GM19025 (cell line): Measurements from ENCODE around the gene CENPU.

ENCODE experiments used
- ATAC-seq: cut with Tn5 transposase; IDR thresholded peaks from one replicate; pipeline ENCODE4 v1.9.1; 2021; ENCODE audit warnings: mild to moderate bottlenecking, low read depth, moderate library complexity; ENCODE audit not compliant: unreplicated experiment

CENPU gene

GRCh38 chr4:184713887-184714286, 20.0 kb downstream of the CENPU start:
- ATAC-seq, result no peak

DNA sequence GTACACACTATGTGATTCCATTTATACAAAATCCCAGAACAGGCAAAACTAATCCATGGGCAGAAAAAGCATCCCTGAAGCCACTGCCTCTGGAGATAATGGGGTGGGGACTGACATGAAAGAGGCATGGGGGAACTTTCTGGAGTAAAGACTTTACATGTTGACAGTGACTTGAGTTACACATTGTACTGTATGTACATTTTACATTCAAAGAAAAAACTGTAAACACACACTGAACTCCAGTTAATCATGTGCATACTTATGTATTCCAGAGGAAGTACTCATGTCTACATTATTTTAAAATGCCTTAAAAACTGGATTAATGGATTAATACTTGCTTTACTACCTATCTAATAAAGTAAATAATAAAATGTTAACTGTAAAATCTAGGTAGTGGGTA, 21.6 kb downstream of the CENPU start:
- no peak for ATAC-seq

GRCh38 chr4:184706453-184706852, 27.4 kb downstream of the CENPU start:
- ATAC-seq, result no peak

DNA sequence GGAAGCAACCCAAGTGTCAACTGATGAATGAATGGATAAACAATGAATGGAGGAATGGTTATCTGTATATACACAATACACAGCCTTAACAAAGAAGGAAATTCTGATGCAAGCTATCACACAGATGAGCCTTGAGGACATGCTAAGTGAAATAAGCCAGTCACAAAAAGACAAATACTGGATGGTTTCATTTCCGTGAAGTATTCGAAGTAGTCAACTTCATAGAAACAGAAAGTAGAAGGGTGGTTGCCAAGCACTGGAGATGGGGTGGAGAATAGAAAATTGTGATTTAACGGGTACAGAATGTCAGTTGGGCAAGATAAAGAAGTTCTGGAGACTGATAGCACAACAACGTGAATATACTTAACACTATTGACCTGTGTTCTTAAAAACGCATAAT, 28.2 kb downstream of the CENPU start:
- no peak for ATAC-seq

- ATAC-seq, result no peak
Measured at GRCh38 chr4:184702114-184702513, 31.8 kb downstream of the CENPU start.

- no peak for ATAC-seq
Measured at GRCh38 chr4:184699941-184700340, 34.0 kb downstream of the CENPU start.

- no peak for ATAC-seq
Measured at GRCh38 chr4:184697956-184698355, 35.9 kb downstream of the CENPU start.

GRCh38 chr4:184695178-184695896, 38.6 kb downstream of the CENPU start:
- no peak for ATAC-seq

DNA sequence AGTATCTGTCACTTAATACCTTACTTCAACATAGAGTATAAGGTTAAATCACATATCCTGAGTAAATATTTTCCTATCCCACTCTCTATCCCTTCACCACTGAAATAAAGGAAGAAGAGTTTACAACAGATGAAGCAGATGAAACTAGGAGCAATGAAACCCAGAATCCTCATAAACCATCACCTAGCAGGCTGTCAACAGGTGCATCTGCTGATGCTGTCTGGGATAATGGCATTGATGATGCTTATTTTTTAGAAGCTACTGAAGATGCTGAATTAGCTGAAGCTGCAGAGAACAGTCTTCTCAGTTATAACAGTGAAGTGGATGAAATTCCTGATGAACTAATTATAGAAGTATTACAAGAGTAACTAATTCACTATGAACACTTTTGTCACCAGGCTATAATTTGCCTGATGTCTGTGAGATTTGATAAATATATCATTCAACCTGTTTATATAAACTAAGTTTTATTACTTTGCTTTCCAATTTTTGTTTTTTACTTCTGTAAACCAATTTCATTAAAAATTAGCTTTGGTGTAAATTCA, 39.4 kb downstream of the CENPU start:
- no peak for ATAC-seq

DNA sequence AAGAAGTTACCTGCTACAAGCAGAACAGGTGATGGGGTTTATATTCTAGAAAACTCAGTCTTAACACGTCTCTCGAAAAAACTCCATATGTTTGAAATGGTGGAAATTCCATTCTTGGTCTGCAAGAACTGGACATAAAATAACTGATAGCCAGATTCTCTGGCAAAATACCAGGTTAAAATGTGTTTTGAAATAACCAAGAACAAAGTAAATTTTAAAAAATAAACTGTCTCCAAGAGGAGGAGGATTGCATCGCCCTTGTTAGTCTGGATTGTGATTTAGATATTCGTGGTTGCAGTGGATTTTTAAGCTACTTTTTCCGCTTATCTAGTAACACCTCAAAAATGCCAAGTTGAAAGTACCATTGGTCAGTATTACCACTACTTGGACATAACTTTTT, 40.8 kb downstream of the CENPU start:
- ATAC-seq, result no peak

- no peak for ATAC-seq
Measured at GRCh38 chr4:184689681-184690080, 44.2 kb downstream of the CENPU start.

DNA sequence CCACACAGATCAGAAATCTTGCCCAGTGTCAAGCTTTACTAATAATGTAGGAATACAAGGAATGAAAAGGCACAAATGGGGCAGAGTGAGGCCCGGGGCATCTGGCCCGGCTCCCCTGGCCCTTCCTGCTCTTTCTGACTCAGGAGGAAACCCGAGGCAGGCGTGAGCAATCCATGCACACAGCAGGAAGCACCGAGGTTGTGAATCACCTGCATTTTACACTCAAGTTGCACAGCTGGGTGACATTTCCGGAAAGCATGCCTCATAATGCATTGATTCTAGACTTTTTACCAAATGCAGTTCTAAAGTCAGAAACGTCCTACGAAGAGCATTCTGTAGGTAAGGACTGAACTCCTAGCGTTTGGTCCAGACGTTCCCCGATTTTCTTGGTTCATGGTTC, 45.4 kb downstream of the CENPU start:
- no peak for ATAC-seq

- ATAC-seq, result no peak
Measured at GRCh38 chr4:184688005-184688404, 45.9 kb downstream of the CENPU start.

DNA sequence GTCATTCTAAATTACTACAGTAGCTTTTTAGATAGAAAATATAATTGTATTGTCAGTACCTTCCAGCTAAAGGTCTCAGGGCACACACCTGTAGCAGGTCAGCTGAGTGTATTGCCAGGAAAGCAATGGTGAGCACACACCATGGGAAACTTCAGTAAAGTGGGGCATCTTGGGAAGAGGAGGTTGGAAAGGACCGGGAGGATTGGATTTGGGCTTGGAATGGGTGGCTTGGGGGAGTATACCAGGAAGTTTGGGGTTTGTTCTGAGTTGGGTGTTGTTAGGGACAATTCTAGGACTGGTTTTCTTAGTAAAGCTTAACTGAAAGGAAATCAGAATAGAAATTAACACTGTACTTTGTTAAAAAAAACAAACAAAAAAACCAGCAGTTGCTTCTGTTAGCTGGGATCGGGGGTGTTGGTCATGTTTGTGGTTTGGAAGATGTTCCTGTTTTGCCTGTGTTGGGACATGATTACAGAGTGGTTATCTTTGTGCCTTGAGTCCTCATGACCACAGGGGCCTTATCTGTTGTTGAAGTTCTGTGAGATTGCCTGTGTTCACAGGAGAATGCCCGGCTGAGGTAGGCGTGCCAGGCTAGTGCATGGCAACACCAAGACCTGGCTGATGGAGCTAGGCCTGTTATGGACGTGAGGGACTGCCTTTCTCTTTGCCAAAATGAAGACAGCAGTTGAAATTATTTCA, 49.3 kb downstream of the CENPU start:
- ATAC-seq, result no peak

DNA sequence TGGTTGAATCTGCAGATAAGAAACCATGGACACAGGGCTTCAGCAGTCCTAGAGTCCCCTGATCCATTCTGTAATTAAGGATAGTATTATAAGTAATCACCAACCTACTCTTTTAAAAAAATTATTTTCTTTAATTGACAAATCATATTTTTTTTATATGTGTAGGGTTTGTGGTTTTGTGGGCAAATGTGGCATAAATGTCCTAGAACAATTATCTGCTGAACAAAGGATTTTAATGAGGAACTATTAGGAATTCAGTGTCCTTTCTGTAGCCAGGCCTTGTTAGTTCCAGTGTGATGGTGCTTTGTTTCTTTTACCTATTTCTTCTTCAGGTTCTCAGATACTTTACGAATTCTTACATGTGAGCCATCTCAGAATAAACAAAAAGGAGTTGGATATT, 52.0 kb downstream of the CENPU start:
- no peak for ATAC-seq

- ATAC-seq, result no peak
Measured at GRCh38 chr4:184680698-184681097, 53.2 kb downstream of the CENPU start.

DNA sequence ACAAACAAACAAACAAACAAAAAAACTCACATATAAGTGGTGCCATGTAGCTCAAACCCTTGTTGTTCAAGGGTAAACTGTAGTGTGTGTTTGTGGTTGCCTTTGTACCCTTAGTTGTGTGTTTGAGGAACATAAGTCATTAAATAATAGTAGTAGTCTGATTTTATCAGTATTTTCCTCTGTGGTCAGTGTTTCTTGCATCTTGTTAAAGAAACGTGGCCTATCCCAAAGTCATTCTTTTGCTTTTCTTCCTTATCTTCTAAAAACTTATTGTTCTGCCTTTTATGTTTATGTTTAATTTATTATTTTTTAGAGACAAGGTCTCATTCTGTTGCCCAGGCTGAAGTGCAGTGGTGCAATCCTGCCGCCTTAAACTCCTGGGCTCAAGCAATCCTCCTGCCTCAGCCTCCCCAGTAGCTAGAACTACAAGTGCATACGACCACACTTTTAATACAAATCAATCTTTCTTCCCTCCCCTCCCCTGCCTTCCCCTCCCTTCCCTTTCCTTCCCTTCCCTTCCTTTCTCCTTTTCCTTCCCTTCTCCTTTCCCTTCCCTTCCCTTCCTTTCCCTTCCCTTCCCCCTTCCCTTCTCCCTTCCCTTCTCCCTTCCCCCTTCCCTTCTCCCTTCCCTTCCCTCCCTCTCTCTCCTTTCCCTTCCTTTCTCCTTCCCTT, 57.9 kb downstream of the CENPU start:
- no peak for ATAC-seq

DNA sequence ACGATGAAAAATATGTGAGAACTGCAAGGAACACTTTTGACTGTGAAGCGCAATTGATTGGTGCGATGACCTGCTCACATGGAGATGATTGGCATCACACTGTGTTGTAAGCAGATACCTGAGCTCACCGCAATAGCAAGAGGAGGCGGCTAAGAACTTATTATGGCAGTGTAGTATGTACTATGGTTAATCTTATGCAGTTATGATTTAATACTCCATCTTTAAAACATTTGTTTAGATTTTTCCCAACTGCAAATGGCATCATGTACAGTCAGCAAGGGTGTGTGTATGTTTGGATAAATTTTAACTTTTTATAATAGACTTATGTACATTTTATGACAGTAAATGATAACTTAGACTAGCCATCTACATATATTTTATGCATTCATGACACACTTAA, 58.9 kb downstream of the CENPU start:
- no peak for ATAC-seq

- ATAC-seq, result no peak
Measured at GRCh38 chr4:184674011-184674410, 59.9 kb downstream of the CENPU start.

DNA sequence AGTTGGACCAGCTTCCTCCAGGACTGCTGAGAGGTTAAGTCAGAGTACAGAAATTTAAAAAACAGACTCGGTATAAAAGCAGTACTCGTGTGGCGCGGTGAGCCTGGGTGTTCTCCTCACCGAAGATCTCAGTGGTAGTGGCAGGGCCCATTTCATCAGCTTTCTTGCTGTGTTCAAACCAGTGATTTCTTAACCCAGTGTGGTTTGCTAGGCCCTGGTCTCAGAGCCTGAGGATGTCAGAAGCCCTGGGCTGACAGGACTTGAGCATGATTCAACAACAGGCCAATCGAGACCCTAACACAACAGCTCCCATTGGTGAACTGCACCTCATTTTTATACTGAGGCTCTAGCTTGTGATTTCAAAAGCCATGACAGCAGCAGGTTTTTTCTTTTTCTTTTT, 61.2 kb downstream of the CENPU start:
- no peak for ATAC-seq

- ATAC-seq, result no peak
Measured at GRCh38 chr4:184671101-184671500, 62.8 kb downstream of the CENPU start.
